NB4 (cell line): ENCODE measurements around the gene HIGD1B.

Experiments used
- POLR2A ChIP-seq: IDR thresholded peaks from 2 replicates; pipeline ENCODE4 v1.6.1; 2011; ENCODE audit warnings: mild to moderate bottlenecking; ENCODE audit not compliant: insufficient read length; ENCODE audit errors: extremely low read depth
- TF ChIP-seq, protein P1 (sequence below): IDR thresholded peaks from 2 replicates; pipeline ENCODE4 v1.6.1; 2011; ENCODE audit warnings: low read depth, low read length
- TF ChIP-seq, protein P2 (sequence below): IDR thresholded peaks from one replicate; pipeline ENCODE4 v1.5.1; 2012; ENCODE audit warnings: low read depth, low read length

DNA sequence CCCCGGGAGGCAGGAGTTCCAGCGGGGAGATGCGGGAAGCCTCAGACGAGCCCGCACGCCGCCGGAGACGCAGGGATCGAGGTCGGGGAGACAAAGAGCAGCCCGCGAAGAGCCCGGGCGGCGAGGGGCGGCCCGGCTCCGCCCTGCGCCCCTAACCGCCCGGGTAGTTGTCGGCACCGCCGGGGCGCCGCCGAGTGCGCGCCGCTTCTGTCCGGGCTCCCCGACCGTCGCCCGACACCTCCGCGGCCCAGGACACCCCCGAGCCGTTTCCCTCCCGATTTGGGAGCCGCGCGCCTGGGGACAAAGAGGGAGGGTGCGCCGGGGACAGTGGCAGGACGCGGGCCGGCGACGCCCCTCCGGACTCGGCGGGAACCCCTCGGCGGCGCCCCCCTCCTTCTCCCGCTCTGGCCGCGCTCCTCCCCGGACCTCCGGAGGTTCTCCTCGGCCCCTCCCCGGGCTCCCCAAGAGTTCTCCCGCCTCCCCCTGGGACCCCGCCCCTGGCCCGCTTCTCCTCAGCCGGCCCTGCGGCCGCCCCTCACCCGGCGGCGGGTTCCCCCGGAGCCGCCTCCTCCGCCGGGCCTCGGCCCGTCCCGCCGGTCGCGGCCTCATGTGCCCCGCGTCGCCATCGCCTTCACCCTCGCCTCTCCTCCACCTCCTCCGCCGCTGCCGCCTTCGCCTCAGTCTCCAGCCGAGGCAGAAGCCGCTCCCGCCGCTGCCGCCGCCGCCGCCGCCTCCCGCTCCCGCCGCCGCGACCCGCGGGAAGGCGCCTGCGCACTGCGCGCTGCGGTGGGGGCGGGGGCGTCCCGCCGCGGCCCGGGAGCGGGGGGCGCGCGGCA lies 17.9 kb upstream of the HIGD1B start, which contains the start of gene GJC1:
- TF ChIP-seq, protein P1, sequence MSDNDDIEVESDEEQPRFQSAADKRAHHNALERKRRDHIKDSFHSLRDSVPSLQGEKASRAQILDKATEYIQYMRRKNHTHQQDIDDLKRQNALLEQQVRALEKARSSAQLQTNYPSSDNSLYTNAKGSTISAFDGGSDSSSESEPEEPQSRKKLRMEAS, result no peak
- TF ChIP-seq POLR2A, result no peak
- TF ChIP-seq, protein P2, sequence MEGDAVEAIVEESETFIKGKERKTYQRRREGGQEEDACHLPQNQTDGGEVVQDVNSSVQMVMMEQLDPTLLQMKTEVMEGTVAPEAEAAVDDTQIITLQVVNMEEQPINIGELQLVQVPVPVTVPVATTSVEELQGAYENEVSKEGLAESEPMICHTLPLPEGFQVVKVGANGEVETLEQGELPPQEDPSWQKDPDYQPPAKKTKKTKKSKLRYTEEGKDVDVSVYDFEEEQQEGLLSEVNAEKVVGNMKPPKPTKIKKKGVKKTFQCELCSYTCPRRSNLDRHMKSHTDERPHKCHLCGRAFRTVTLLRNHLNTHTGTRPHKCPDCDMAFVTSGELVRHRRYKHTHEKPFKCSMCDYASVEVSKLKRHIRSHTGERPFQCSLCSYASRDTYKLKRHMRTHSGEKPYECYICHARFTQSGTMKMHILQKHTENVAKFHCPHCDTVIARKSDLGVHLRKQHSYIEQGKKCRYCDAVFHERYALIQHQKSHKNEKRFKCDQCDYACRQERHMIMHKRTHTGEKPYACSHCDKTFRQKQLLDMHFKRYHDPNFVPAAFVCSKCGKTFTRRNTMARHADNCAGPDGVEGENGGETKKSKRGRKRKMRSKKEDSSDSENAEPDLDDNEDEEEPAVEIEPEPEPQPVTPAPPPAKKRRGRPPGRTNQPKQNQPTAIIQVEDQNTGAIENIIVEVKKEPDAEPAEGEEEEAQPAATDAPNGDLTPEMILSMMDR, result no peak
